ENCODE data around the gene CEP164. TPM values are rescaled to one million over a fixed set of nuclear protein-coding genes. Genes with fewer than 3 reads are reported as not detected.

CEP164 gene
- total RNA-seq, 1 experiment from 2014 or later: 22.2 TPM

- Histone ChIP-seq H3K9me3 (ENCODE audit: control insufficient read depth in 1 of 2, insufficient read depth in 1 of 2, low read depth in 1 of 2, low read length in 2 of 2) (no peaks in the 10 kb centered on the region), H3K4me2 (ENCODE audit: low read length) (no peak overlapping the region), H2AFZ (ENCODE audit: low read depth, low read length, poor library complexity, severe bottlenecking) (no peak overlapping the region), H3K9ac (ENCODE audit: low read length) (no peak overlapping the region), H3K36me3 (ENCODE audit: control insufficient read depth in 1 of 2, insufficient read depth in 2 of 2, low read length in 2 of 2) (no peaks in the 10 kb centered on the region), H3K4me1 (ENCODE audit: control insufficient read depth in 1 of 2, insufficient read depth in 2 of 2, low read length in 2 of 2) (no peaks in the 10 kb centered on the region), H3K9me2 (ENCODE audit: insufficient read depth) (no peaks in the 10 kb centered on the region), H3K4me3 (replicated peaks in 1 of 2; ENCODE audit: low read depth in 1 of 2, low read length in 2 of 2) (no peak overlapping the region), H3K79me2 (ENCODE audit: insufficient read depth, low read length) (no peaks in the 10 kb centered on the region), H3K27me3 (ENCODE audit: insufficient read depth, low read length) (no peaks in the 10 kb centered on the region), H3K27ac (ENCODE audit: low read depth, low read length) (no peak overlapping the region), H4K20me1 (ENCODE audit: insufficient read depth) (no peaks in the 10 kb centered on the region)
- ATAC-seq (no peak), DNase-seq (ENCODE audit: low read depth, low spot score) (no peak)
- intact Hi-C loops (cut with micrococcal nuclease): loop anchor here (10.0 kb wide), 1 partner anchor 523 kb away; no protein-coding TSS in a partner anchor
- ChIA-PET POLR2A (no interaction called here), CTCF (no interaction called here), RAD21 (ENCODE audit: low non-redundant PET in 1 of 2, low total read pairs in 2 of 2, uncharacterized antibody in 2 of 2, unreplicated experiment in 2 of 2) (no interaction called here)
- TF ChIP-seq TCF7L2 (IDR thresholded peaks at IDR 0.05; ENCODE audit: borderline replicate concordance, extremely low read depth, insufficient read depth, insufficient read length) (no peak), REST (IDR thresholded peaks at IDR 0.05; ENCODE audit: low read depth) (no peak), YY1 (IDR thresholded peaks at IDR 0.05; ENCODE audit: extremely low read depth, insufficient replicate concordance, low read depth, low read length) (no peak), CEBPB (IDR thresholded peaks at IDR 0.05; ENCODE audit: low read depth) (no peak), ZBTB33 (IDR thresholded peaks at IDR 0.05; ENCODE audit: extremely low read depth, insufficient replicate concordance, low read length) (no peak), SRF (IDR thresholded peaks at IDR 0.05; ENCODE audit: low read depth) (no peak), CTCF (IDR thresholded peaks at IDR 0.05 in 2 of 3, conservative IDR thresholded peaks at IDR 0.05 in 1 of 3; ENCODE audit: borderline replicate concordance in 1 of 3, insufficient read depth in 1 of 3, low read depth in 2 of 3, low read length in 2 of 3) (no peak), POLR2AphosphoS5 (IDR thresholded peaks at IDR 0.05; ENCODE audit: low read depth, low read length) (no peak), SIN3A (IDR thresholded peaks at IDR 0.05; ENCODE audit: low read depth) (no peak), EZH2 (IDR thresholded peaks at IDR 0.05) (no peak), FOSL1 (IDR thresholded peaks at IDR 0.05; ENCODE audit: low read depth) (no peak), MAX (IDR thresholded peaks at IDR 0.05) (no peak), SP1 (IDR thresholded peaks at IDR 0.05; ENCODE audit: low read depth) (no peak), JUND (IDR thresholded peaks at IDR 0.05) (no peak), POLR2A (IDR thresholded peaks at IDR 0.05; ENCODE audit: borderline replicate concordance, extremely low read depth, insufficient read depth, insufficient read length) (no peak)
- BruUV-seq (replicated peaks): no TSS peak
These were observed 93.8 kb downstream of the CEP164 start for GRCh38 chr11:117421476-117421875.
